Measurements from ENCODE around the gene ROGDI. TPM values are rescaled to one million over a fixed set of nuclear protein-coding genes. Genes with fewer than 3 reads are reported as not detected.

ROGDI gene
- total RNA-seq, 1 donor from 2014 or later: 3.3 TPM

- Mint-ChIP-seq H3K36me3 (ENCODE audit: low read depth) (peaks cover under 1% of the 10 kb centered on the region), H3K27ac (peak overlapping the region; percentile 1), H3K4me1 (ENCODE audit: low read depth) (peaks cover 17% of the 10 kb centered on the region), H3K27me3 (ENCODE audit: insufficient read depth) (no peaks in the 10 kb centered on the region), H3K9me3 (no peaks in the 10 kb centered on the region), H3K4me3 (no peak overlapping the region)
- DNase-seq (ENCODE audit: low spot score): no peak
- intact Hi-C loops (cut with micrococcal nuclease): no loop called here
Measured at GRCh38 chr16:4747906-4748681, 54.3 kb downstream of the ROGDI start.

- no peaks in the 10 kb centered on the region for H3K27me3 Mint-ChIP-seq (ENCODE audit: insufficient read depth)
- intact Hi-C loops (cut with micrococcal nuclease): no loop called here
- H3K4me3 Mint-ChIP-seq: no peak overlapping the region
- H3K9me3 Mint-ChIP-seq: no peaks in the 10 kb centered on the region
- DNase-seq (ENCODE audit: low spot score): no peak
- H3K36me3 Mint-ChIP-seq (ENCODE audit: low read depth): no peaks in the 10 kb centered on the region
- no peak overlapping the region for H3K27ac Mint-ChIP-seq
- H3K4me1 Mint-ChIP-seq (ENCODE audit: low read depth): peaks cover 22% of the 10 kb centered on the region
Measured at GRCh38 chr16:4746991-4747574, 55.4 kb downstream of the ROGDI start.

Other genes with a start within 250 kb of the ROGDI start
- 0.17 TPM in 1 of 2 replicates, not detected in the other for gene C16orf96, start 246.3 kb downstream of the ROGDI start, total RNA-seq
- gene UBALD1, start 187.7 kb downstream of the ROGDI start, total RNA-seq: 23.1 and 26.2 TPM in 2 replicates
- gene MGRN1, start 177.8 kb downstream of the ROGDI start, total RNA-seq: 110 and 119 TPM in 2 replicates
- 39.9 and 41.9 TPM in 2 replicates for gene NUDT16L1, start 109.1 kb downstream of the ROGDI start, total RNA-seq
- 21.1 and 25.8 TPM in 2 replicates for gene ANKS3, start 68.4 kb downstream of the ROGDI start, total RNA-seq
- gene DNAAF8, start 68.1 kb downstream of the ROGDI start, total RNA-seq: not detected in 2 replicates
- 16.6 and 17.4 TPM in 2 replicates for gene ZNF500, start 35.5 kb downstream of the ROGDI start, total RNA-seq
- not detected in 2 replicates for gene SEPTIN12, start 14.3 kb downstream of the ROGDI start, total RNA-seq
- not detected in 2 replicates for gene SMIM22, start 7.3 kb downstream of the ROGDI start, total RNA-seq
- gene GLYR1, start 44.7 kb upstream of the ROGDI start, total RNA-seq: 119 and 120 TPM in 2 replicates
- gene UBN1, start 44.8 kb upstream of the ROGDI start, total RNA-seq: 39.6 and 42.6 TPM in 2 replicates
- gene PPL, start 134.5 kb upstream of the ROGDI start, total RNA-seq: not detected in 2 replicates
- gene SEC14L5, start 155.7 kb upstream of the ROGDI start, total RNA-seq: not detected in 2 replicates
- gene NAGPA, start 231.3 kb upstream of the ROGDI start, total RNA-seq: 11.6 and 12.5 TPM in 2 replicates

All from activated T-helper 1 cell treated with anti-CD3 and anti-CD28 coated beads, Interleukin-12 subunit alpha, Interleukin-12 subunit beta, Interleukin-2, Interleukin-4 antibody, amounts not matched to agents 30 ng/mL and 10 ng/mL and 1 ng/mL, durations not matched to agents 14 hours and 24 hours and 36 hours (primary cell).